ENCODE measurements around the gene CCDC50.

GRCh38 chr3:191294291-191294690, 34.9 kb upstream of the CCDC50 start:
- TF ChIP-seq ZNF274 (IDR thresholded peaks at IDR 0.05; ENCODE audit: low read depth, low read length) (no peak), EZH2phosphoT487 (IDR thresholded peaks at IDR 0.05; ENCODE audit: borderline replicate concordance) (no peak), POLR2A (IDR thresholded peaks at IDR 0.05; ENCODE audit: borderline replicate concordance, extremely low read depth, insufficient read depth, insufficient read length) (no peak), POLR2AphosphoS5 (IDR thresholded peaks at IDR 0.05; ENCODE audit: low read depth, low read length) (no peak), CEBPB (IDR thresholded peaks at IDR 0.05; ENCODE audit: low read depth) (no peak)
- TF ChIP-seq, protein P1, sequence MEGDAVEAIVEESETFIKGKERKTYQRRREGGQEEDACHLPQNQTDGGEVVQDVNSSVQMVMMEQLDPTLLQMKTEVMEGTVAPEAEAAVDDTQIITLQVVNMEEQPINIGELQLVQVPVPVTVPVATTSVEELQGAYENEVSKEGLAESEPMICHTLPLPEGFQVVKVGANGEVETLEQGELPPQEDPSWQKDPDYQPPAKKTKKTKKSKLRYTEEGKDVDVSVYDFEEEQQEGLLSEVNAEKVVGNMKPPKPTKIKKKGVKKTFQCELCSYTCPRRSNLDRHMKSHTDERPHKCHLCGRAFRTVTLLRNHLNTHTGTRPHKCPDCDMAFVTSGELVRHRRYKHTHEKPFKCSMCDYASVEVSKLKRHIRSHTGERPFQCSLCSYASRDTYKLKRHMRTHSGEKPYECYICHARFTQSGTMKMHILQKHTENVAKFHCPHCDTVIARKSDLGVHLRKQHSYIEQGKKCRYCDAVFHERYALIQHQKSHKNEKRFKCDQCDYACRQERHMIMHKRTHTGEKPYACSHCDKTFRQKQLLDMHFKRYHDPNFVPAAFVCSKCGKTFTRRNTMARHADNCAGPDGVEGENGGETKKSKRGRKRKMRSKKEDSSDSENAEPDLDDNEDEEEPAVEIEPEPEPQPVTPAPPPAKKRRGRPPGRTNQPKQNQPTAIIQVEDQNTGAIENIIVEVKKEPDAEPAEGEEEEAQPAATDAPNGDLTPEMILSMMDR (IDR thresholded peaks at IDR 0.05 in 2 of 3, conservative IDR thresholded peaks at IDR 0.05 in 1 of 3; ENCODE audit: borderline replicate concordance in 1 of 3, insufficient read depth in 1 of 3, low read depth in 2 of 3, low read length in 2 of 3): no peak

Data from HCT116 (cell line).